Left colon (tissue), 2 donors: ENCODE measurements around the gene PRDM2. TPM values are rescaled to one million over a fixed set of nuclear protein-coding genes. Genes with fewer than 3 reads are reported as not detected.

Experiments
- ATAC-seq: fragments of 200-7000 bp; cut with Tn5 transposase; one replicate; pipeline ENCODE4 v1.9.1; 2020; ENCODE audit warnings: mild to moderate bottlenecking, moderate library complexity
- DNase-seq, 2 donors: peaks; one replicate each; pipeline ENCODE4 v3.0.0-alpha.2; 2020
- intact Hi-C, 2 donors: fragments of 100-400 bp; cut with DNase I in 1 of 2; cut with micrococcal nuclease in 1 of 2; formaldehyde crosslinking; loops; one replicate each; pipeline versions ENCODE4 v1.11.2 to v1.14.0; 2022; cut with DNase I, micrococcal nuclease
- total RNA-seq, 2 donors: library from RNA; stranded (reverse); fragmentation: NEBNext Ultra II Directional; extraction: Animal tissue kit (Norgen Biotek cat#: 25700); gene quantifications; one replicate each; pipeline ENCODE4 v1.2.1, GENCODE V29; 2021
- donor health status: DM: no; HTN: no; CAD: no.
- donor health status: DM: yes; HTN: yes; CAD: no.

PRDM2 gene
- total RNA-seq, 2 donors from 2014 or later = 33.3 to 33.8 TPM

GRCh38 chr1:13728091-13728715 lies 28.2 kb downstream of the PRDM2 start:
- DNase-seq = no peak
- intact Hi-C loops = no loop called here
- no peak for ATAC-seq

GRCh38 chr1:13730291-13730690 lies 30.3 kb downstream of the PRDM2 start:
- intact Hi-C loops = no loop called here
- DNase-seq (no peak), ATAC-seq (peak; percentile 24)

GRCh38 chr1:13730751-13731482 lies 30.9 kb downstream of the PRDM2 start:
- peak; percentile 62 to 77 for DNase-seq
- ATAC-seq = peak; percentile 96

GRCh38 chr1:13731897-13732296 lies 31.9 kb downstream of the PRDM2 start:
- DNase-seq = no peak
- intact Hi-C loops = no loop called here
- ATAC-seq = no peak

More at GRCh38 chr1:13730751-13731482, 30.9 kb downstream of the PRDM2 start:
- intact Hi-C loops = no loop called here

GRCh38 chr1:13732971-13733667 lies 33.1 kb downstream of the PRDM2 start:
- intact Hi-C loops = no loop called here
- ATAC-seq (no peak), DNase-seq (no peak)

- intact Hi-C loops = no loop called here
- no peak for DNase-seq
Observed at GRCh38 chr1:13733711-13734110, 33.7 kb downstream of the PRDM2 start.

GRCh38 chr1:13735168-13735930 lies 35.4 kb downstream of the PRDM2 start:
- intact Hi-C loops = no loop called here
- DNase-seq = no peak
- ATAC-seq = no peak

More at GRCh38 chr1:13733711-13734110, 33.7 kb downstream of the PRDM2 start:
- no peak for ATAC-seq

GRCh38 chr1:13737398-13737797 lies 37.4 kb downstream of the PRDM2 start:
- no peak for DNase-seq
- ATAC-seq = peak; percentile 52
- intact Hi-C loops = no loop called here

GRCh38 chr1:13746342-13746741 lies 46.4 kb downstream of the PRDM2 start:
- DNase-seq = no peak
- intact Hi-C loops = no loop called here
- no peak for ATAC-seq

- ATAC-seq = peak; percentile 91
- intact Hi-C loops = no loop called here
- peak; percentile 97 to 98 for DNase-seq
Observed at GRCh38 chr1:13748610-13749505, 48.9 kb downstream of the PRDM2 start.

- peak; percentile 66 for ATAC-seq
- intact Hi-C loops = no loop called here
- peak; percentile 38 to 75 for DNase-seq
Observed at GRCh38 chr1:13749543-13750341, 49.8 kb downstream of the PRDM2 start.

GRCh38 chr1:13751458-13751871 lies 51.5 kb downstream of the PRDM2 start:
- ATAC-seq (no peak), DNase-seq (no peak)
- intact Hi-C loops = no loop called here

GRCh38 chr1:13751985-13752384 lies 52.0 kb downstream of the PRDM2 start:
- no peak for ATAC-seq
- intact Hi-C loops = no loop called here
- no peak for DNase-seq

- ATAC-seq (no peak), DNase-seq (no peak)
- intact Hi-C loops = no loop called here
Observed at GRCh38 chr1:13752852-13753251, 52.9 kb downstream of the PRDM2 start.

GRCh38 chr1:13753636-13754402 lies 53.8 kb downstream of the PRDM2 start:
- ATAC-seq = no peak
- no peak for DNase-seq
- intact Hi-C loops = no loop called here

- ATAC-seq (no peak), DNase-seq (no peak)
- intact Hi-C loops = no loop called here
Observed at GRCh38 chr1:13754510-13755103, 54.6 kb downstream of the PRDM2 start.
